Measurements from ENCODE around the gene DOHH.

DNA sequence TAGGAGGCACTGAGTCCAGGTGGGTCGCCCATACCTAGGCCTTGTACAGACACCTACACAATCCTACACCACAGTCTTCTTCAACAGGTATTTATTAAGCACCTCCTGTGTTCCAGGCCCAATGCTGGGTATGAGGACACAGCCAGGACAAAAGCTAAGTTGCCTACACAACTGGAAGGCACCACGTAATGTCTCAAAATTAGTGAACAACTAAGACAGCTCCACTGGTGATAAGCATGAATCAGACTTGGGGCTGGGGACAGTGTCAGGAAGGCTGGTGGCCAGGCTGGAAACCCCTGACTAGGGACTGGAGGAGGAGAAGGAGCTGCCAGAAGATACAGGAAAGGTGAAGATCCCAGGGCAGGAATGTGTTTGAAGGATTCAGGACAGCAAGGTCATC lies 22.5 kb downstream of the DOHH start:
- TF ChIP-seq, protein P1, sequence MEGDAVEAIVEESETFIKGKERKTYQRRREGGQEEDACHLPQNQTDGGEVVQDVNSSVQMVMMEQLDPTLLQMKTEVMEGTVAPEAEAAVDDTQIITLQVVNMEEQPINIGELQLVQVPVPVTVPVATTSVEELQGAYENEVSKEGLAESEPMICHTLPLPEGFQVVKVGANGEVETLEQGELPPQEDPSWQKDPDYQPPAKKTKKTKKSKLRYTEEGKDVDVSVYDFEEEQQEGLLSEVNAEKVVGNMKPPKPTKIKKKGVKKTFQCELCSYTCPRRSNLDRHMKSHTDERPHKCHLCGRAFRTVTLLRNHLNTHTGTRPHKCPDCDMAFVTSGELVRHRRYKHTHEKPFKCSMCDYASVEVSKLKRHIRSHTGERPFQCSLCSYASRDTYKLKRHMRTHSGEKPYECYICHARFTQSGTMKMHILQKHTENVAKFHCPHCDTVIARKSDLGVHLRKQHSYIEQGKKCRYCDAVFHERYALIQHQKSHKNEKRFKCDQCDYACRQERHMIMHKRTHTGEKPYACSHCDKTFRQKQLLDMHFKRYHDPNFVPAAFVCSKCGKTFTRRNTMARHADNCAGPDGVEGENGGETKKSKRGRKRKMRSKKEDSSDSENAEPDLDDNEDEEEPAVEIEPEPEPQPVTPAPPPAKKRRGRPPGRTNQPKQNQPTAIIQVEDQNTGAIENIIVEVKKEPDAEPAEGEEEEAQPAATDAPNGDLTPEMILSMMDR (IDR thresholded peaks at IDR 0.05): no peak
- TF ChIP-seq MYC (IDR thresholded peaks at IDR 0.05; ENCODE audit: borderline replicate concordance, low read length): no peak
- no peak for TF ChIP-seq GATA3 (IDR thresholded peaks at IDR 0.05; ENCODE audit: borderline replicate concordance)
- TF ChIP-seq MAFK (IDR thresholded peaks at IDR 0.05; ENCODE audit: partially characterized antibody): no peak
- no peak for TF ChIP-seq ZFP36 (IDR thresholded peaks at IDR 0.05; ENCODE audit: borderline replicate concordance, partially characterized antibody)
- no peak for TF ChIP-seq NR3C1 (IDR thresholded peaks at IDR 0.05)
- no peak for TF ChIP-seq RAD21 (conservative IDR thresholded peaks at IDR 0.05 in 1 of 2, IDR thresholded peaks at IDR 0.05 in 1 of 2)

All from A549 (cell line).